ENCODE measurements around the gene FLACC1. TPM values are rescaled to one million over a fixed set of nuclear protein-coding genes. Genes with fewer than 3 reads are reported as not detected.
A peak's percentile ranks its signal among the peaks of the same experiment; 100 is the strongest.

The FLACC1 gene
- total RNA-seq, 4 donors from 2014 or later = 0.19 to 5.1 (median 0.52) TPM

- no peak overlapping the region for H3K4me3 ChIP-seq
- DNase-seq = no peak
- H3K36me3 ChIP-seq = no peaks in the 10 kb centered on the region
- no peaks in the 10 kb centered on the region for H3K9me3 ChIP-seq
- peaks cover 18 to 51% (median 22%) of the 10 kb centered on the region in 3 donors for H3K4me1 ChIP-seq
- 28 to 39% methylated on average over 4 to 5 of the region's 5 CpGs for whole genome bisulfite sequencing, 2 donors
- intact Hi-C loops (cut with DNase I) = no loop called here
- no peak for TF ChIP-seq POLR2A (IDR thresholded peaks at IDR 0.05)
- TF ChIP-seq CTCF (IDR thresholded peaks at IDR 0.05) = no peak
- peak overlapping the region; percentile 54 to 81 (median 78) for H3K27ac ChIP-seq
- H3K27me3 ChIP-seq = no peaks in the 10 kb centered on the region
Observed at GRCh38 chr2:201254081-201254730, 102.9 kb downstream of the FLACC1 start.

GRCh38 chr2:201250741-201251140 lies 106.4 kb downstream of the FLACC1 start:
- Histone ChIP-seq H3K9me3 (no peaks in the 10 kb centered on the region), H3K36me3 (no peaks in the 10 kb centered on the region), H3K27me3 (no peaks in the 10 kb centered on the region), H3K4me3 (no peak overlapping the region), H3K27ac (no peak overlapping the region), H3K4me1 (peaks cover 7 to 24% (median 15%) of the 10 kb centered on the region in 3 donors)
- intact Hi-C loops (cut with DNase I) = no loop called here
- WGBS, 2 donors = 86 to 87% methylated on average over 4 of the region's 4 CpGs
- DNase-seq = no peak
- TF ChIP-seq CTCF (IDR thresholded peaks at IDR 0.05) = no peak
- TF ChIP-seq POLR2A (IDR thresholded peaks at IDR 0.05) = no peak

GRCh38 chr2:201249889-201250288 lies 107.3 kb downstream of the FLACC1 start:
- no peak for DNase-seq
- 88 to 94% methylated on average over 2 of the region's 2 CpGs for WGBS, 2 donors
- no peak overlapping the region for H3K27ac ChIP-seq
- intact Hi-C loops (cut with DNase I) = loop anchor here (10.0 kb wide), 1 partner anchor 115 kb away; no protein-coding TSS in a partner anchor
- TF ChIP-seq CTCF (IDR thresholded peaks at IDR 0.05) = no peak
- TF ChIP-seq POLR2A (IDR thresholded peaks at IDR 0.05) = no peak
- H3K9me3 ChIP-seq = no peaks in the 10 kb centered on the region
- no peak overlapping the region for H3K4me3 ChIP-seq
- H3K4me1 ChIP-seq = peaks cover 5 to 16% (median 14%) of the 10 kb centered on the region in 3 donors
- H3K27me3 ChIP-seq = no peaks in the 10 kb centered on the region
- H3K36me3 ChIP-seq = no peaks in the 10 kb centered on the region

- Histone ChIP-seq H3K36me3 (no peaks in the 10 kb centered on the region), H3K9me3 (no peaks in the 10 kb centered on the region), H3K27ac (no peak overlapping the region), H3K4me3 (no peak overlapping the region), H3K4me1 (peaks cover 0 to under 1% (median 0%) of the 10 kb centered on the region in 3 donors), H3K27me3 (no peaks in the 10 kb centered on the region)
- no peak for DNase-seq
- TF ChIP-seq CTCF (IDR thresholded peaks at IDR 0.05) (no peak), POLR2A (IDR thresholded peaks at IDR 0.05) (no peak)
- intact Hi-C loops (cut with DNase I) = loop anchor here (10.0 kb wide), 1 partner anchor 116 kb away; no protein-coding TSS in a partner anchor
- WGBS, 2 donors = 85 to 88% methylated on average over 6 of the region's 6 CpGs
Observed at GRCh38 chr2:201248288-201248844, 108.8 kb downstream of the FLACC1 start.

- no peaks in the 10 kb centered on the region for H3K9me3 ChIP-seq
- H3K4me1 ChIP-seq = no peaks in the 10 kb centered on the region
- no peak overlapping the region for H3K4me3 ChIP-seq
- WGBS, 2 donors = 48 to 53% methylated on average over 4 of the region's 4 CpGs
- no peak for DNase-seq
- TF ChIP-seq CTCF (IDR thresholded peaks at IDR 0.05) (no peak), POLR2A (IDR thresholded peaks at IDR 0.05) (no peak)
- peak overlapping the region in 2 of 4 donors; percentile 17 to 19 for H3K27ac ChIP-seq
- intact Hi-C loops (cut with DNase I) = loop anchor here (10.0 kb wide), 1 partner anchor 119 kb away; no protein-coding TSS in a partner anchor
- H3K27me3 ChIP-seq = no peaks in the 10 kb centered on the region
- H3K36me3 ChIP-seq = no peaks in the 10 kb centered on the region
Observed at GRCh38 chr2:201246280-201246679, 110.9 kb downstream of the FLACC1 start.

All from esophagus squamous epithelium (tissue), 5 donors.